ENCODE measurements around the gene PAFAH1B1. TPM values are rescaled to one million over a fixed set of nuclear protein-coding genes. Genes with fewer than 3 reads are reported as not detected.

The PAFAH1B1 gene
- total and polyA plus RNA-seq, 2 donors (not counting 1 experiment from before 2014, with no cell fraction given): 41.4 to 170 TPM

GRCh38 chr17:2644971-2645370 lies 51.5 kb downstream of the PAFAH1B1 start:
- intact Hi-C loops (cut with micrococcal nuclease): no loop called here
- no peak overlapping the region for H3K4me3 ChIP-seq (ENCODE audit: control extremely low read depth in 1 of 5, extremely low read depth in 1 of 5, insufficient read depth in 1 of 5, low read depth in 2 of 5, low read length in 4 of 5)
- no peak overlapping the region for H3K4me3 Mint-ChIP-seq
- WGBS (ENCODE audit: insufficient coverage): 94% methylated on average over 5 of the region's 6 CpGs
- H2AFZ ChIP-seq (ENCODE audit: insufficient read depth, low read depth, low read length, poor library complexity, severe bottlenecking): no peak overlapping the region
- H3K27me3 ChIP-seq (replicated peaks in 1 of 4; ENCODE audit: control extremely low read depth in 1 of 4, control insufficient read depth in 3 of 4, insufficient read depth in 4 of 4, low read length in 3 of 4): no peaks in the 10 kb centered on the region
- H3K79me2 ChIP-seq (ENCODE audit: control insufficient read depth, insufficient read depth, low read length): peaks cover 90% of the 10 kb centered on the region
- ChIA-PET POLR2A (no interaction called here), CTCF (no interaction called here)
- H3K27me3 Mint-ChIP-seq: no peaks in the 10 kb centered on the region
- TF ChIP-seq EZH2 (IDR thresholded peaks at IDR 0.05; ENCODE audit: borderline replicate concordance, insufficient read depth, low read depth, low read length, poor library complexity, severe bottlenecking) (no peak), CTCF (IDR thresholded peaks at IDR 0.05) (no peak)
- H3K4me2 ChIP-seq (replicated peaks; ENCODE audit: low read depth, low read length, poor library complexity, severe bottlenecking): no peak overlapping the region
- peaks cover 66% of the 10 kb centered on the region for H4K20me1 ChIP-seq (ENCODE audit: control insufficient read depth, insufficient read depth, low read length, poor library complexity, severe bottlenecking)
- DNase-seq (no peak), ATAC-seq (ENCODE audit: low read depth) (no peak)
- H3K4me1 Mint-ChIP-seq: peaks cover 5% of the 10 kb centered on the region
- H3K9ac ChIP-seq (ENCODE audit: low read length): no peak overlapping the region
- no peaks in the 10 kb centered on the region for H3K9me3 ChIP-seq (ENCODE audit: control extremely low read depth in 1 of 3, control insufficient read depth in 2 of 3, insufficient read depth in 1 of 3, low read length in 2 of 3)
- no peak overlapping the region for H3K27ac Mint-ChIP-seq
- H3K9me3 Mint-ChIP-seq (ENCODE audit: insufficient read depth): no peaks in the 10 kb centered on the region
- no peaks in the 10 kb centered on the region for H3K4me1 ChIP-seq (ENCODE audit: control insufficient read depth in 2 of 2, insufficient read depth in 2 of 2, low read length in 2 of 2)
- H3K27ac ChIP-seq (ENCODE audit: low read length in 2 of 2): no peak overlapping the region
- H3K36me3 ChIP-seq (replicated peaks in 1 of 2; ENCODE audit: control extremely low read depth in 1 of 2, control insufficient read depth in 1 of 2, extremely low read depth in 1 of 2, insufficient read depth in 2 of 2, low read length in 1 of 2): peaks cover 11 to 40% of the 10 kb centered on the region in 2 experiments

GRCh38 chr17:2647957-2648356 lies 54.5 kb downstream of the PAFAH1B1 start:
- no peaks in the 10 kb centered on the region for H3K27me3 Mint-ChIP-seq
- H3K36me3 ChIP-seq (replicated peaks in 1 of 2; ENCODE audit: control extremely low read depth in 1 of 2, control insufficient read depth in 1 of 2, extremely low read depth in 1 of 2, insufficient read depth in 2 of 2, low read length in 1 of 2): peaks cover 5 to 22% of the 10 kb centered on the region in 2 experiments
- WGBS (ENCODE audit: insufficient coverage): 11% methylated on average over 2 of the region's 6 CpGs
- ChIA-PET CTCF (interaction anchor here (0.6 to 1.1 kb wide), 2 partner anchors 37 to 189 kb away, joined by 3 read pairs; no protein-coding TSS in a partner anchor), POLR2A (no interaction called here)
- peaks cover 0 to 2% (median 0%) of the 10 kb centered on the region in 3 donors for H3K9me3 ChIP-seq (ENCODE audit: control extremely low read depth in 1 of 3, control insufficient read depth in 2 of 3, insufficient read depth in 1 of 3, low read length in 2 of 3)
- H3K4me1 Mint-ChIP-seq: peaks cover 5% of the 10 kb centered on the region
- no peaks in the 10 kb centered on the region for H3K9me3 Mint-ChIP-seq (ENCODE audit: insufficient read depth)
- H4K20me1 ChIP-seq (ENCODE audit: control insufficient read depth, insufficient read depth, low read length, poor library complexity, severe bottlenecking): peaks cover 58% of the 10 kb centered on the region
- no peak overlapping the region for H3K4me2 ChIP-seq (replicated peaks; ENCODE audit: low read depth, low read length, poor library complexity, severe bottlenecking)
- H3K27ac ChIP-seq (ENCODE audit: low read length in 2 of 2): peak overlapping the region in 1 of 2 donors; percentile 15
- no peak overlapping the region for H2AFZ ChIP-seq (ENCODE audit: insufficient read depth, low read depth, low read length, poor library complexity, severe bottlenecking)
- H3K4me1 ChIP-seq (ENCODE audit: control insufficient read depth in 2 of 2, insufficient read depth in 2 of 2, low read length in 2 of 2): no peaks in the 10 kb centered on the region
- DNase-seq (peak; percentile 42), ATAC-seq (ENCODE audit: low read depth) (no peak)
- no peak overlapping the region for H3K4me3 ChIP-seq (ENCODE audit: control extremely low read depth in 1 of 5, extremely low read depth in 1 of 5, insufficient read depth in 1 of 5, low read depth in 2 of 5, low read length in 4 of 5)
- intact Hi-C loops (cut with micrococcal nuclease): no loop called here
- no peak overlapping the region for H3K4me3 Mint-ChIP-seq
- TF ChIP-seq CTCF (IDR thresholded peaks at IDR 0.05) (no peak), EZH2 (IDR thresholded peaks at IDR 0.05; ENCODE audit: borderline replicate concordance, insufficient read depth, low read depth, low read length, poor library complexity, severe bottlenecking) (no peak)
- H3K79me2 ChIP-seq (ENCODE audit: control insufficient read depth, insufficient read depth, low read length): peaks cover 80% of the 10 kb centered on the region
- H3K27ac Mint-ChIP-seq: no peak overlapping the region
- H3K9ac ChIP-seq (ENCODE audit: low read length): no peak overlapping the region
- no peaks in the 10 kb centered on the region for H3K27me3 ChIP-seq (replicated peaks in 1 of 4; ENCODE audit: control extremely low read depth in 1 of 4, control insufficient read depth in 3 of 4, insufficient read depth in 4 of 4, low read length in 3 of 4)

All from B cell (primary cell).